ENCODE measurements around the gene ABCC8. TPM values are rescaled to one million over a fixed set of nuclear protein-coding genes. Genes with fewer than 3 reads are reported as not detected.

Gene ABCC8
- total and polyA plus RNA-seq, 9 of the 15 experiments (the other 6 are each of a cell fraction or from before 2014, with no cell fraction given) = not detected

- TF ChIP-seq RREB1 (CRISPR knock-in tag; IDR thresholded peaks at IDR 0.05) (no peak), SNRNP70 (optimal IDR thresholded peaks at IDR 0.05; ENCODE audit: low read depth, low read length) (no peak), HCFC1 (IDR thresholded peaks at IDR 0.05; ENCODE audit: low read depth, low read length) (no peak), RAD21 (CRISPR knock-in tag; conservative IDR thresholded peaks at IDR 0.05 in 1 of 2, IDR thresholded peaks at IDR 0.05 in 1 of 2) (no peak), ZFP1 (CRISPR knock-in tag; IDR thresholded peaks at IDR 0.05) (no peak), NBN (IDR thresholded peaks at IDR 0.05; ENCODE audit: low read depth) (no peak), KLF1 (tag; IDR thresholded peaks at IDR 0.05) (no peak), HMG20A (CRISPR knock-in tag; conservative IDR thresholded peaks at IDR 0.05) (no peak), CHAMP1 (IDR thresholded peaks at IDR 0.05) (no peak), THRAP3 (IDR thresholded peaks at IDR 0.05; ENCODE audit: borderline replicate concordance) (no peak), ZBTB33 (CRISPR knock-in tag; IDR thresholded peaks at IDR 0.05) (no peak), ZBTB34 (CRISPR knock-in tag; IDR thresholded peaks at IDR 0.05) (no peak)
- TF ChIP-seq, protein P1, sequence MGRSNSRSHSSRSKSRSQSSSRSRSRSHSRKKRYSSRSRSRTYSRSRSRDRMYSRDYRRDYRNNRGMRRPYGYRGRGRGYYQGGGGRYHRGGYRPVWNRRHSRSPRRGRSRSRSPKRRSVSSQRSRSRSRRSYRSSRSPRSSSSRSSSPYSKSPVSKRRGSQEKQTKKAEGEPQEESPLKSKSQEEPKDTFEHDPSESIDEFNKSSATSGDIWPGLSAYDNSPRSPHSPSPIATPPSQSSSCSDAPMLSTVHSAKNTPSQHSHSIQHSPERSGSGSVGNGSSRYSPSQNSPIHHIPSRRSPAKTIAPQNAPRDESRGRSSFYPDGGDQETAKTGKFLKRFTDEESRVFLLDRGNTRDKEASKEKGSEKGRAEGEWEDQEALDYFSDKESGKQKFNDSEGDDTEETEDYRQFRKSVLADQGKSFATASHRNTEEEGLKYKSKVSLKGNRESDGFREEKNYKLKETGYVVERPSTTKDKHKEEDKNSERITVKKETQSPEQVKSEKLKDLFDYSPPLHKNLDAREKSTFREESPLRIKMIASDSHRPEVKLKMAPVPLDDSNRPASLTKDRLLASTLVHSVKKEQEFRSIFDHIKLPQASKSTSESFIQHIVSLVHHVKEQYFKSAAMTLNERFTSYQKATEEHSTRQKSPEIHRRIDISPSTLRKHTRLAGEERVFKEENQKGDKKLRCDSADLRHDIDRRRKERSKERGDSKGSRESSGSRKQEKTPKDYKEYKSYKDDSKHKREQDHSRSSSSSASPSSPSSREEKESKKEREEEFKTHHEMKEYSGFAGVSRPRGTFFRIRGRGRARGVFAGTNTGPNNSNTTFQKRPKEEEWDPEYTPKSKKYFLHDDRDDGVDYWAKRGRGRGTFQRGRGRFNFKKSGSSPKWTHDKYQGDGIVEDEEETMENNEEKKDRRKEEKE (IDR thresholded peaks at IDR 0.05; ENCODE audit: borderline replicate concordance in 1 of 2, control insufficient read depth in 1 of 2, low read depth in 2 of 2, low read length in 1 of 2) = no peak
Measured at GRCh38 chr11:17407575-17407974, 69.1 kb downstream of the ABCC8 start (continued).
